Activated CD8-positive, alpha-beta memory T cell treated with anti-CD3 and anti-CD28 coated beads for 4 hours (primary cell): ENCODE data around the gene IDI1.
"Not testable (repeated sequence)": the region's sequence is repeated elsewhere in the genome, so short reads cannot be mapped to it uniquely, and the experiment has no call there.

Source experiments
- DNase-seq, 2 donors: peaks; one replicate each; pipeline ENCODE4 v3.0.0-alpha.2; 2020; ENCODE audit warnings: low read depth in 2 of 2

IDI1 gene

DNA sequence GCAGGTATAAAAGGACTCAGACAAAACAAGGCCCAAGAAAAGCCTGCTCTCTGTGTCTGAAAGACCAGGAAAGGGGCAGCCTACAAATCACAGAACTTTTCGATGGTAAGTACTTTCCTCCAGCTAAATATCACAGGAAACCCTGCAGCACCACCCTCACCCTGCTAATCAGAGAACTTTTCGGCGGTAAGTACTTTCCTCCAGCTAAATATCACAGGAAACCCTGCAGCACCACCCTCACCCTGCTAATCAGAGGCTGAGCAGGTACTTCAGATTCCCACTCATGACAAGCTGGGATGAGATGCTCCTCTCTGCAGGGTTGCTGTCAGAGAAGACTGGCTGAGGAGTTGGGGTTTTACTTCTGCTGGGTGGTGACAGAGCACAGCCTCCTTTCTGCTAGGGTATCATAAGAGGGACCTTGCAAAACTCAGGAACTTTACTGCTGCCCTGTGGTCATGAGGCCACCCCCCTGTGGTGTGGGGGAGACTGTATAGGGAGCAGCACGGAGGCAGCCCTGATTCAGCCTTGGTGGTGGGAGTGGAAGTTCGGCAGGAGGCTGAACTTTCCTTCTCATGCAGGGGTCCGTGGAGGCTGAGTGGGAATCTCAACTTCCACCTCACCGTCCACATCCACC, 14.4 kb upstream of the IDI1 start:
- DNase-seq, result no peak

- DNase-seq, result no peak
Observed at GRCh38 chr10:1061930-1062774, 13.2 kb upstream of the IDI1 start.

DNA sequence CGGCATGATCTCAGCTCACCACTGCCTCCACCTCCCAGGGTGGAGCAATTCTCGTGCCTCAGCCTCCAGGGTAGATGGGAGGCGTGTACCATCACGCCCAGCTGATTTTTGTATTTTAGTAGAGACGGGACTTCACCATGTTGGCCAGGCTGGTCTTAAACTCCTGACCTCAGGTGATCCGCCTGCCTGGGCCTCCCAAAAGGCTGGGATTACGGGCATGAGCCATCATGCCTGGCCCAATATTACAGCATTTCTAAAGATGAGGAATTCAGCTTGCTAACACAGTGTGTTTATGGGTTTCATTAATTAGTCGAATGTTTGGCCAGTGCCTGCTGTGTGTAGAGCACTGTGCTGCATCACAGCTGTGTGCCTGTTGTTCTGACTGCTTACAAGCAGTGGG, 11.0 kb upstream of the IDI1 start:
- no peak for DNase-seq

DNA sequence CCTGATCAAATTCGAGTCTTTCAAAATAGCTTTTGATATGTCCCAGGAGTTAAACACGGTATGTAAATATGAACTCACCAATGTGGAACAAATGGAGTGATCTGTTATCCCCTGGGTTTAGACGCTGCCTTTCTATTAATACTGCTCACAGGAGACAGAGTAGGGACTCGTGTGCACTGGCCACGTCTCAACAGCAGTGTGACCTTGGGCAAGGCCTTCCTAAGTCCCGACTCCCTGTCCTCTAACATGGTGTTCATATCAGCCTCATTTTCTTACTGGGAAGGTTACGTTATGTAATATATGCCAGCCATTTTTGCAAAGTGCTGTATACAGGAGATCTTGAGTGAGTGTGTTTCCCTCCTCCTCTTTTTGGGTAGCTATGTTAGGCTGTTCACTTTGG, 9.1 kb upstream of the IDI1 start:
- DNase-seq, result no peak

- DNase-seq, result no peak
Observed at GRCh38 chr10:1057106-1057657, 8.3 kb upstream of the IDI1 start.

DNA sequence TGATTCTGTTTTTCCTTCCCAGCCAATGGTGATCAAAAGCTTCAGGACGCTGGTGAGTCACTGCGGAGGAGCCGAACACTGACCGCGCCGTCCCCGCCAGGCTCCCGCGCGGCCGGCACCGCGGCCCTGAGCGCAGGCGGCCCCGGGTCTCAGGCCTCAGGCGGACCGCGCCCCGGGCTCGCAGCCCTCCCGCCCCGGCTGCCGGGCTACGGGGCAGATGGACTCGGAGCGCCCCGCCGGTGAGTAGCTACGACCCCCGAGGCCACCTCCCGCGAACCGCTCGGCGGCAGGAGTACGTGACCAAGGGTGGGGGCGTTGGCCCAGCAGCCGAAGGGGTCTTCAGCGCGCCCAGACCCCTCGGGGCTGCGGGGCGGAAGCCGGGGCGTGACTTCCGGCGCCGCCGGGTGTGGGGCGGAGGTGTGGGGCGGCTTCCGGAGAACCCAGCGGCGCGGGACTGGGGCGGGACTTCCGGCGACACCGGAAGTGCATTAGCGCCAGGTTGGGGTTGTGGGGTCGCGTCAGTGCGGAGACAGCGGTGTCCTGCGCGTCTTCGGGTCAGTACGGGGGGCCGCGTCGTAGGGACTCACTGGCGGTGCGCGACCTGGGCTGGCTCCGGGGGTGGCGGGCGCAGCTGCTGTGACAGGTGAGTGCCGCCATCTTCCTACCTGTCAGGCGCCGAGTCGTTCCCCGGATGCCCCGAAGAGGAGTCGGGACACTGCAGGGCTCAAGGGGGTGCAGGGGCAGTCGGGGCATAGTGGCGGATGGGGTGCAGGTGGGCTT, 7.6 kb upstream of the IDI1 start, which contains the start of gene WDR37:
Gene WDR37, plus strand, starts transcription at position 60 of the 780 bp plus-strand sequence. CDS start 15,771 bp downstream, outside the sequence.
- DNase-seq, result peak; percentile 78

DNA sequence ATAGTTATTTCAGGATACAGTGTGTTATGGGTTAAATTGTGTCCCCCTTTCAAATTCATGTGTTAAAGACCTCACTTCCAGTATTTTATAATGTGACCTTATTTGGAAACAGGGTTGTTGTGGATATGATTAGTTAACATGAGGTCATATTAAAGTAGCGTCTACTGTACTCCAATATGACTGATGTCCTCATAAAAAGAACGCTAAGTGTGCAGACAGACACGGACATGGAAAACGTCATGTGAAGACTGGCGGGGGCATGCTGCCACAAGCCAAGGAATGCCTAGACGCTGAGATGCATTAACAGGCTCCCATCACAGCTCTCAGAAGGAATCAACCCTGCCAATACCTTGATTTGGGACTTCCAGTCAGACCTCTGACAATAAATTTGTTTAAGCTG, 5.8 kb upstream of the IDI1 start:
- no peak for DNase-seq

DNA sequence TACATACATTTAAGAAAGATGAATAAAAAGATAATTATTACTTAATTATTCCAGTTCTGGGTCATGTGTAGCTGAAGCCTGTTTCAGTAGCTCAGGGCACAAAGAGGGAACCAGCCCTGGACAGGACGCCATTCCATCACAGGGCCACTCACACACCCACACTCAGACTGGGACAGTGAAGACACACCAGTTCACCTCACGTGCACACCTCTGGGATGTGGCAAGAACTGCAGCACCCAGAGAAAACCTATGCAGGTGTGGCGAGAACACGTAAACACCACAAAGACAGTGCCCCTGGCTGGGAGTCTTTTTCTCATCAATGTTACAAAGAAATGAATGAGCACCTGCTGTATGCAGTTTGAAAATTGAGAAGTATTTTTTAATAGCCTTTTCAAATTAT, 1.6 kb upstream of the IDI1 start:
- no peak for DNase-seq

- no peak for DNase-seq
Observed at GRCh38 chr10:1050145-1050544, 1.2 kb upstream of the IDI1 start.

DNA sequence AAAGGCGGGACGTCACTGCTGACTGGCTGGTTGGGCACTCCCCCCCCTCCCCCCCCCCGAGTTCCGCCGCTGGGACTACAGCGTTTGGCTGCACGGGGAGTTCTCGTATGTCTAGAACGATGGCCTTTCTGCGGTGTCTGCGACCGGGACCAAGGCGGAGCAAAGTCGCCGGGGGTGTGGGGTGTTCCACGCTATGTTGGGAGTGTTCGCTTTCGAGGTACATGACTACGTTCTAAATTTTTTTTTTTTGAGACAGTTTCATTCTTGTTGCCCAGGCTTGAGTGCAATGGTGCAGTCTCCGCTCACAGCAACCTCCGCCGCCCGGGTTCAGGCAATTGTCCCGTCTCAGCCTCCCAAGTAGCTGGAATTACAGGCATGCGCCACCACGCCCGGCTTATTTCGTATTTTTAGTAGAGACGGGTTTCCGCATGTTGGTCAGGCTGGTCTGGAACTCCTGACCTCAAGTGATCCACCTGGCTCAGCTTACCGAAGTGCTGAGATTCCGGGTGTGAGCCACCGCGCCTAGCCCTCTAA, 573 bp upstream of the IDI1 start:
- no peak for DNase-seq

- DNase-seq, result peak in 1 of 2 donors; percentile 59
Observed at GRCh38 chr10:1048349-1048731, 579 bp downstream of the IDI1 start.

- DNase-seq, result no peak
Observed at GRCh38 chr10:1047937-1048336, 982 bp downstream of the IDI1 start.

DNA sequence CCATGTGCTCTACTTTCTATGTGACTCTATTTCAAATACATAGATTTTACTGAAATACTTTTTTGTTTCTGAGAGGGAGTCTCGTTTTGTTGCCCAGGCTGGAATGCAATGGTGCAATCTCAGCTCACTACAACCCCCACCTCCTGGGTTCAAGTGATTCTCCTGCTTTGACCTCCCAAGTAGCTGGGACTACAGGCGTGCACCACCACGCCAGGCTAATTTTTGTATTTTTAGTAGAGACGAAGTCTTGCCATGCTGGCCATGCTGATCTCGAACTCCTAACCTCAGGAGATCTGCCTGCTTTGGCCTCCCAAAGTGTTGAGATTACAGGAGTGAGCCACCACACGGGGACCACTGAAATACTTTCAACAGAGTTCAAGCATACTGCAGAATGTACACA, 3.5 kb downstream of the IDI1 start:
- DNase-seq, result no peak

DNA sequence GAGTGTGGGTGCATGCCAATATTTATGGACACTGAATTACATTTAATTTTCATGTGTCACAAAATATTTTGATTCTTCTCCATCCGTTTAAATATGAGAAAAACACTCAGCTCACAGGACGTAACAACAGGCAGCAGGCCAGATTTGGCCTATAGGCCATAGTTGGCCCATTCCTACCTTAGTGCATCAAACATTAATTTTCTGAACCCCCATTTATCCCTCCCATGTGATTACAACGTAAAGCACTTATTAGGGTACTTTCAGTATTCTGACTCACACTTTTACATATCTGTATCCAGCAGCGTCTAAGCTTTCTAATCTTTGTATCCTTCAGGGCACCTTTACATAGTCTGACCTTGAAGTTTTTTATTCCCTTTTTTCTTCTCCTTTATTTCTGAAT, 4.0 kb downstream of the IDI1 start:
- no peak for DNase-seq

DNA sequence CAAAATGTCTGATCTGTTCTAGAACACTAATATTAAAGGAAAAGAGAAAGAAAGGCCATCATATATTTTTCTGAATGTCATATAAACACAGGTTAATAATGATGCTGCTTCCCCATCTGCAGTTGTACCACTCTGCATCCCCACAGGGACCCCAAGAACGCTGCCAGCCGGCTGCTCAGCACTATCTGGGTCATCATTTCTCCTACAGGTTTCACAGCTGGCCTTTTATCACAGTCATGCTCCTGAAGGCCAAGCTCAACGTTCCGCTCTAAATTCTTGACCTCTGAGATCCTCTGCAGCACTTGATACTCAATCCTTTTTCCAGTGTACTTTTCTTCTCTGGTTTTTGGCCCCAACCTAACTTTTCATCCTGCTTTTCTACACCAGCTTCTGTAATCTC, 4.8 kb downstream of the IDI1 start:
- DNase-seq, result no peak

- no peak for DNase-seq
Observed at GRCh38 chr10:1043532-1043995, 5.4 kb downstream of the IDI1 start.

DNA sequence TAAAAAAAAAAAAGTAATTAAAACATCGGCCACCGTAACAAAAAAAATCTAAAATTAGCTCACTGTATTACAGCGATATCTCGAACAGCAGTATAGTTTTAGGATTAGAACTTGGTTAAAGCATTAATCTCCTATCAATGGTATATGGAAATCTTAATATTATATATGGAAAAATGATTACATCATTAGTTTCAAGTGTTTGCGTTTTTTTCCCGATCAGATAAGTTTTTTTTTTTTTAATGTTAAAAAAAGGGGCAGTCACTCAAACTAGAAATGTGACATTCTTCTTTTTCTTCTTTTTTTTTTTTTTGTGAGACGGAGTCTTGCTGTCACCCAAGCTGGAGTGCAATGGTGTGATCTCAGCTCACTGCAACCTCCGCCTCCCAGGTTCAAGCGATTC, 7.4 kb downstream of the IDI1 start:
- no peak for DNase-seq

GRCh38 chr10:1040133-1040532, 8.8 kb downstream of the IDI1 start:
- no peak for DNase-seq

DNA sequence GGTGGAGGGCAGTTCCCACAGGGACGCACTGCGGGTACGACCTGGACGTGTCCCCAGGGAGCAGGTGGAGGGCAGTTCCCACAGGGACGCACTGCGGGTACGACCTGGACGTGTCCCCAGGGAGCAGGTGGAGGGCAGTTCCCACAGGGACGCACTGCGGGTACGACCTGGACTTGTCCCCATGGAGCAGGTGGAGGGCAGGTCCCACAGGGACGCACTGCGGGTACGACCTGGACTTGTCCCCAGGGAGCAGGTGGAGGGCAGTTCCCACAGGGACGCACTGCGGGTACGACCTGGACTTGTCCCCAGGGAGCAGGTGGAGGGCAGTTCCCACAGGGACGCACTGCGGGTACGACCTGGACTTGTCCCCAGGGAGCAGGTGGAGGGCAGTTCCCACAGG, 10.2 kb downstream of the IDI1 start:
- DNase-seq, result not testable (repeated sequence)

DNA sequence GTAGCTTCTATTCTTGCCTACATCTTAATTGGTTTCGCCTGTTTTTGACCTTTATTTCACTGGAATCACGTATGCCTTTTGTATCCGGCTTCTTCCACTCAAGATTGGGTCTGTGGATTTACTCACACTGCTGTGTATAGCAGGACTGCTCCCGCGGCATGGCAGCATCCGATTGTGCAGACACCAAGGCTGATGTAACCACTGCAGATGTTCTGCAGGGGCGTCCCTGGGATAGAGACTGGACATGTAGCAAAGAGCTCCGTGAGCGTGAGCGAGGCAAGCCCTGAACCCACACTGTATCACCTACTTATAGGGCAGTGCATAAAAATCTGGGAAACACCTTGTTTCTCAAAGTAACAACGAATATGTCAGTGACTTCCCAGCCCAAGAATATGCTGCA, 11.8 kb downstream of the IDI1 start:
- DNase-seq, result no peak

DNA sequence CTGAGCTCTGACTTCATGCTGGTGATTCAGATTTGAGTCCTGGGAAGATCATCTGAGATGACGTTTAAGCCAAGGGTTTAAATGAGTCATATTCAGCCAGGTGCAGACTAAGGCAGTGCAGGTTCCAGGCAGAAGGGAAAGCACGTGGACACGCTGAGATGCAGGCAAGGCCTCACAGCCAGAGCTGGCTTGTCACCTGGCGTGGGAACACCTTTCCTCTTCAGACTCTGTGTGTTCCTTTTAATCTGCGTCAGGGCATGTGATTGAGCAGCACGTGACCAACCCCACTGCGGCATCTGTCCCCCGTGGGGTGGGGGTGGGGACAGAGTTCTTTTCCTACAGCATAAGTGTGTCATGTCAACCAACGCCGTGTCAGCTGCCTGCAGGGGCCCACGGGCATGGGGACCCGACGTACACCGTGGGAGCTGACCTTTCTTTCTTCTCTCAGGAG, 12.6 kb downstream of the IDI1 start:
- DNase-seq, result no peak

DNA sequence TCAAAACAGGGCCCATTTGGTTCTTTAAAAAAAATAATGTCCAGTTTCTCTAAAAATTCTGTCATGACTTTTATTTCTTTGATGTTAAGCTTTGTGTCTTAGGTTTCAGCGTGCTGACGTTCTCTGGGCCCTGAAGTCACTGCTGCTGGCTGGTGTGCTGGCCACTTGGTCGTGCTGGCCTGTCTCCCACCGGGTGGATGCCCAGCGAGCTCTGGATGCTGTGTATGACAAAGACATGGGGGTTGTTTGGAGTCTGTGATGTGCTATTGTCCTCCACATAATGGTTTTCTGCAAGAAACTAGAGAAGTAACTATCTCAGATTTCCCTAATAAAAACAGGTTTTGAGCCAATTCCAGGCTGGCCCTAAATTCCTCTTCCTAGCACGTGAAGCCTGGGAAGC, 13.7 kb downstream of the IDI1 start:
- DNase-seq, result no peak
